ENCODE data around the gene CDC34.

DNA sequence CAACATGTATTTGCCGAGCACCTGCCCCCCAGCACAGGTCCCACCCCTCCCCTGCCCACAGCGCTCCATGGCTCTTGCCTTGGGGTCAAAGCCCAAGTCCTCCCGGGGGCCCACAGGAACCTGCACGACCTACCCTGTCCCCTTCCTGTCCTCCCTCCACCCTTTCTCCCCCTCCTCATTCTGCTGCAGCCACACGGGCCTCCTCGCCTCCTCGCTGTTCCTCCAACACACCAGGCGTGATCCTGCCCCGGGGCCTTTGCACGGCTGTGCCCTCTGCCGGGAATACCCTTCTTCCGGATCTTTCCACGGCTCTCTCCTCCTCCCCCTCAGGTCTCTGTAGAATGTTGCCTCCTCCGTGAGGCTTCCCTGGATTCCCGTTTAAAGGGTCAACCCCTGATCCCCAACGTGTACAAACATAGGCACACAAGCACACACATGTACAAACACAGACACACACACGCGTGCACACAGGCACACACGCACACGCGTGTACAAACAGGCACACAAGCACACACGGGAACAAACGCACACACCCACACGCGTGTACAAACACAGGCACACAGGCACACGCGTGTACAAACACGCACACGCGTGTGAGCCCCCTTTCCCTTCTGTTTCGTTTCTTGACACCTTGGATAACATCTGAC is 32.5 kb upstream of the CDC34 start:
- TF ChIP-seq POLR2A (IDR thresholded peaks at IDR 0.05): no peak
- TF ChIP-seq, protein P1, sequence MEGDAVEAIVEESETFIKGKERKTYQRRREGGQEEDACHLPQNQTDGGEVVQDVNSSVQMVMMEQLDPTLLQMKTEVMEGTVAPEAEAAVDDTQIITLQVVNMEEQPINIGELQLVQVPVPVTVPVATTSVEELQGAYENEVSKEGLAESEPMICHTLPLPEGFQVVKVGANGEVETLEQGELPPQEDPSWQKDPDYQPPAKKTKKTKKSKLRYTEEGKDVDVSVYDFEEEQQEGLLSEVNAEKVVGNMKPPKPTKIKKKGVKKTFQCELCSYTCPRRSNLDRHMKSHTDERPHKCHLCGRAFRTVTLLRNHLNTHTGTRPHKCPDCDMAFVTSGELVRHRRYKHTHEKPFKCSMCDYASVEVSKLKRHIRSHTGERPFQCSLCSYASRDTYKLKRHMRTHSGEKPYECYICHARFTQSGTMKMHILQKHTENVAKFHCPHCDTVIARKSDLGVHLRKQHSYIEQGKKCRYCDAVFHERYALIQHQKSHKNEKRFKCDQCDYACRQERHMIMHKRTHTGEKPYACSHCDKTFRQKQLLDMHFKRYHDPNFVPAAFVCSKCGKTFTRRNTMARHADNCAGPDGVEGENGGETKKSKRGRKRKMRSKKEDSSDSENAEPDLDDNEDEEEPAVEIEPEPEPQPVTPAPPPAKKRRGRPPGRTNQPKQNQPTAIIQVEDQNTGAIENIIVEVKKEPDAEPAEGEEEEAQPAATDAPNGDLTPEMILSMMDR (IDR thresholded peaks at IDR 0.05): no peak
